NCI-H748 (cell line): ENCODE results near the gene SERPINA6.
"Not testable (repeated sequence)": the region's sequence is repeated elsewhere in the genome, so short reads cannot be mapped to it uniquely, and the experiment has no call there.

Source experiments
- DNase-seq: peaks from one replicate; lab custom pipeline; 2025; ENCODE audit not compliant: unreplicated experiment; lab: John Stamatoyannopoulos, UW

The SERPINA6 gene

GRCh38 chr14:94292872-94293577 lies 30.1 kb downstream of the SERPINA6 start, which contains the start of gene SERPINA10:
SERPINA10 (minus strand) TSS chr14:94293268; CDS start chr14:94290593, 2,675 bp downstream.
- DNase-seq, result no peak

- DNase-seq, result no peak
Measured at GRCh38 chr14:94292526-94292871, 30.6 kb downstream of the SERPINA6 start.

DNA sequence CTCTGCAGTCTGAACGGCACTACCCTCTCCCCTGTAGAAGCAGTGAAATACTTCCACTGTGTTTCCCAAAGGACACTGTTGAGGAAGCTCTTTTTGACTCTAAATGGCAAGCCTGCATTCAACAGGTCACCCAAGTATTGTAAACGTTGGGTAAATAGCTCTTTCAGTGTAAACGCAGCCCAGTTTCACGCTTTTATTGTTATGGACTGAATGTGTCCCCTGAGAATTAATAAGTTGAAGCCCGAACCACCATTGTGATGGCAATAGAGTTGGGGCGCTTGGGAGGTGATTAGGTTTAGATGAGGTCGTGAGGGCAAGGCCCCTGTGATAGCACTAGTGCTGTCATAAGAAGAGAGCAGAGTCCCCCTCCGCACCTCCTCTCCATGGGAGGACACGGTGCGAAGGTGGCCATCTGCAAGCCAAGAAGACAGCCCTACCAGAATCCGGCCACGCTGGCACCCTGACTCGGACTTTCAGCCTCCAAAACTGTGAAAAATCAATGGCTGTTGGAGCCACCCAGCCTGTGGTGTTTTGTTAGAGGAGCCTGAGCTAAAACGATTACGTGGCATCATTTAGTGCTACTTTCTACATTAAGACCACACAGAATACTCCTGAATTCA lies 31.1 kb downstream of the SERPINA6 start:
- no peak for DNase-seq

GRCh38 chr14:94291159-94291905 lies 31.8 kb downstream of the SERPINA6 start:
- no peak for DNase-seq

- DNase-seq, result no peak
Measured at GRCh38 chr14:94290197-94290596, 32.9 kb downstream of the SERPINA6 start.

DNA sequence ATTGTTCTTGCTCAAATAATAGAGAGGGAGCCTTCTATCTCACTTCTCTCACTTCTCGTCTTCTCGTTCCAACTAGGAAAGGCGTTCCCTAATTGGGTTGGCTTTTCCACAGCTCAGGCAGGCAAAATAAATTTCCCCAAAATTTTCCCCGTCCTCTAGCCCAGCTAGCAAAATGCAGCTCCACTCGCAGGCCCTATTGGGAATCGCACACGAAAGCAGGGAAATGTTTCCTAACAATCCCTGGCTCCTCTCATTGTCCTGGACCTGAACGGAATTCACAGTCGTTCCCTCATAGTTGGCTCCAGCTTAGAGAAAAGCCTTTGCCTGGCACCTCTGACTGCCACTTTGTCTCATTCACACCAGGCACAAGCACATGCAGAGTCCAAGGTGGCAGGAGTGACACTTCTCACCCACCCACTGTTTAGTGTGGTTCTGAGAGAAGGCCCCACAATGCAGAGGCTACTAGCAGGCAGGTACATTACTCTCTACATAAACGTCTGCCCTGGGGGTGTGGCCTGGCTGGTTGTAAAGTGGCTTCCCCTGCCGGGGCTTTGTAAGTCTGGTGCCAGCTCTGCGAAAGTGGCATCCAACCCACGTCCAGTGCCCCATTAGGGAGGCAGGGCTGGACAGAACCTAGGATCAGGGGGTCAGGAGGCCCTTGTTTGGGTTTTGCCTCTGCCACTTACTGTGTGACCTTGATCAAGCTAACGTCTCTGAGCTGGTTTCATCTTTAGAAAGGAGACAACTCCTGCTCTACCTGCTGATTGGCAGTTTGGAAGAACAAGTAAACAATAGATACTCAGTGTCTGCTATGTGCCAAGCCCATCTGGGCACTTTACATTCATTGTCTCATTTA lies 34.3 kb downstream of the SERPINA6 start:
- DNase-seq, result peak; percentile 29

- no peak for DNase-seq
Measured at GRCh38 chr14:94285158-94285557, 38.0 kb downstream of the SERPINA6 start.

- no peak for DNase-seq
Measured at GRCh38 chr14:94284221-94284620, 38.9 kb downstream of the SERPINA6 start.

DNA sequence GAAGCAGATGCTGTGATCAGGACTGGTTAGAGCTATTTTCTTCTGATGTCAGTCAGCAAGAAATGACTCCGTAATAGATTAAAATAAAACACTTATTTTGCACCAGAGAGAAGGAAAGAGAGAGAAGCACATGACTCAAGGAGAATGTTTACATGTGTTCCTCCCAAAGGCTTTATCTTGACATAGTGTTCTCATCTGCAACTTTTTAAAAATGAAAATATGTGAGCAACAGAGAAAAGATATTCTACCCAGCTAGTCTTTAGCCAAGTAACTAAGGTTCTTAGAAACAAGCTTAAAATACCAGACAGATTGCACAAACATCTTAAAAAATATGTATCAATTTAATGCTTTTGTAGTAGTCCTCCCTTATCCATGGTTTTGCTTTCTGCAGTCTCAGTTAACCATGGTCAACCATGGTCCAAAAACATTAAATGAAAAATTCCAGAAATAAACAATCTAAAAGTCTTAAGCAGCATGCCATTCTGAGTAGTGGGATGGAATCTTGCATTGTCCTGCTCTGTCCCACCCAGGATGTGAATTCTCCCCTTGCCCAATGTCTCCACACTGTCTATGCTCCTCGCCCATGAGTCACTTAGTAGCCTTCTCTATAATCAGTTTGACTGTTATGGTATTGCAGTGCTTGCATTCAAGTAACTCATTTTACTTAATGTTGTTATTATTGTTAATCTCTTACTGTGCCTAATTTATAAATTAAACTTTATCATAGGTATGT lies 40.0 kb downstream of the SERPINA6 start:
- DNase-seq, result no peak

GRCh38 chr14:94278731-94279130 lies 44.4 kb downstream of the SERPINA6 start:
- no peak for DNase-seq

- DNase-seq, result not testable (repeated sequence)
Measured at GRCh38 chr14:94276898-94277561, 46.1 kb downstream of the SERPINA6 start.

GRCh38 chr14:94269156-94269555 lies 54.0 kb downstream of the SERPINA6 start:
- DNase-seq, result no peak

- not testable (repeated sequence) for DNase-seq
Measured at GRCh38 chr14:94268582-94268981, 54.6 kb downstream of the SERPINA6 start.

DNA sequence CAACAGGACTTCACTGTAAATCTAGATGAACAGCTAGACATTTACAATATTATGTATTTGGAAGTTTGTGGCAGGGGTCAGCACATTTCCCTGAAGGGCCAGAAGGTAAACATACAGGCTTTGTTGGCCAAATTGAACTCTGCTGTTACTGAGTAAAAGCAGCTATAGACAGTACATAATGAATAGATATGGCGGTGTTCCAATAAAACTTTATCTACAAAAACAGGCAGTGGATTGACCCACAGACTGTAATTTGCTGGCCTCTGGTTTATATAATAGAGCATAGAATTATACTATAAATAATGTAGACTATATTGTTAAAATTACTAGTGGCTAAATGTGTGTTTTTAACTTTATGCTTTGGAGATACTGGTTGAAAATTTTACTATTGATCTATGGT lies 55.8 kb downstream of the SERPINA6 start:
- DNase-seq, result no peak

- not testable (repeated sequence) for DNase-seq
Measured at GRCh38 chr14:94264195-94264594, 58.9 kb downstream of the SERPINA6 start.
